Midbrain (tissue), 1 donor: ENCODE results near the gene FADD.
"Not testable (repeated sequence)": the region's sequence is repeated elsewhere in the genome, so short reads cannot be mapped to it uniquely, and the experiment has no call there.

Experiments
- DNase-seq: peaks from one replicate; lab custom pipeline; 2025; lab: John Stamatoyannopoulos, UW

FADD gene

DNA sequence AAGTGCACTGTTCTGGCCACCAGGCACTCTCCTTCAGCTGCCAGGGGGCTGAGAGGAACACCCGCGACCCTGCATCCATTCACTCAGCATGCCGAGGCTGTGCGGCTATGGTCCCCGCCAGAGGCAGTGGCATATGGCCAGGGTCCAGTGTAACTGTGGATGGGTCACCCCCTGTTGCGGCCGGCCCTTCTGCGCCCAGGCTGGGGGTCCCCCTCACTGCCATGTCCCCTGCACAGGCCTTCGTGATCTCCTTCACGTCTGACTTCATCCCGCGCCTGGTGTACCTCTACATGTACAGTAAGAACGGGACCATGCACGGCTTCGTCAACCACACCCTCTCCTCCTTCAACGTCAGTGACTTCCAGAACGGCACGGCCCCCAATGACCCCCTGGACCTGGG, 20.8 kb upstream of the FADD start:
- no peak for DNase-seq

DNA sequence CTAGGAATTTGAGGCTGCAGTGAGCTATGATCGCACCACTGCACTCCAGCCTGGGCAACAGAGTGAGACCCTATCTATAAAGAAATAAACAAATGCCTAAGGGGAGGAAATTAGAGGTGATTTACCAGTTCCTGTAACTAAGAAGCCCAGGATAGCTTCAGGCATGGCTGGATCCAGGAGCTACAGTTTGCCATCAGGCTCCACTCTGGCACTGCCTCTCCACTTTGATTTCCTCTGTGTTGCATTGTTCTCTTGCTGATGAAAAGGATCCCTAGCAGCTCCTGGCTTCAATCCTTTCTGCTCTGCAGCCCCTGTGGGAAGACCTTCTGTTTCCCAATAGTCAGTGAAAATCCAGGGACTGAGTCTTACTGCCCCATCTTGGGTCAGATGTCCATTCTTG, 20.1 kb upstream of the FADD start:
- no peak for DNase-seq

DNA sequence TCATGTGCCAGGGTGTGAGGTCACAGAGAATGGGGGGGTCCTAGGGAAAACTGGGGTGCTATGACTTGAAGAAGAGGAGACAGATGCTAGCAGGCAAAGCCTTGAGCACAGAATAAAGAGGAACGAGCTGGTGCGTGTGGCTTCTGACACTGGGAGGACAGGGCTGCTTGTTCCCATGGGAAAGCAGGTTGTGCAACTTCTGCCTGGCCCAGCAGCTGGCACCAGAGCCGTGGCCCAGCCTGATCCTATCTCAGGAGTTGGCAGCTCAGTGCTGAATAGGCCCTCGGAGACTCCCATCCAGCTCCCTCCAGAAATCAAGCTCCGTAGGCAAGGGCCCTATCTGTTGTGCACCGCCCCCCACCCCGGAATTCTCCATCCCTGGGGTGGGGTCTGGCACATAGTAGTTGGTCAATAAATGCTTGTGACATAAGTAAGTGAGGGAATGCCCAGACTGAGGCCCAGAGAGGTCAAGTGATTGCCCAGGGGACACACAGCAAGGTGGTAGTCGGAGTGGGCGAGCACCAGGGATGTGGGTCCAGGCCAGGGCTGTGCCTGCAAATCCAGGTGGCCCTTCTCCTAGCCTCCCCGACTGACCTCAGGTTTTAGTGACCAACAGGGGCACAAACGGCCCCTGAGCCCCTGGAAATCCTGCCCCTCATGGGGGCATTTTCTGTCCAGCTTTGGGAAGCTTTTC, 19.5 kb upstream of the FADD start:
- DNase-seq: no peak

DNA sequence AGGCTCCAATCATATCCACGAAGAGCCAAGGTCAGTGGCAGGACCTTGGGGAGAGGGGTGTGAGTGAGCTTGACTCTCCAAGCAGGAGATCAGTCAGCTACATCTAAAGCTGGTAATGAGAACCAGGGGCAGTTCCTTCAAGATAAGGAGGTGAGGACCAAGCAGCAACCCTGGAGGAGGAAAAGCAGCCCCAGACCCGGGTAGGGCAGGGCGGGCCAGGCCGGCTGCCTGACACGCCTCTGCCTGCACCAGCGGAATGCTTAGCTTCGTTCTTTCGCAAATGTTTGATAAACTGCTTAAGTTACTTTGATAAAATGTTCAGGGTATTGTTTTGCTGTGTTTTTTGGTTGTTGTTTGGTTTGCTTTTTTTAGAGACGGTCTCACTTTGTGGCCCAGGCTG, 18.7 kb upstream of the FADD start:
- DNase-seq: no peak

DNA sequence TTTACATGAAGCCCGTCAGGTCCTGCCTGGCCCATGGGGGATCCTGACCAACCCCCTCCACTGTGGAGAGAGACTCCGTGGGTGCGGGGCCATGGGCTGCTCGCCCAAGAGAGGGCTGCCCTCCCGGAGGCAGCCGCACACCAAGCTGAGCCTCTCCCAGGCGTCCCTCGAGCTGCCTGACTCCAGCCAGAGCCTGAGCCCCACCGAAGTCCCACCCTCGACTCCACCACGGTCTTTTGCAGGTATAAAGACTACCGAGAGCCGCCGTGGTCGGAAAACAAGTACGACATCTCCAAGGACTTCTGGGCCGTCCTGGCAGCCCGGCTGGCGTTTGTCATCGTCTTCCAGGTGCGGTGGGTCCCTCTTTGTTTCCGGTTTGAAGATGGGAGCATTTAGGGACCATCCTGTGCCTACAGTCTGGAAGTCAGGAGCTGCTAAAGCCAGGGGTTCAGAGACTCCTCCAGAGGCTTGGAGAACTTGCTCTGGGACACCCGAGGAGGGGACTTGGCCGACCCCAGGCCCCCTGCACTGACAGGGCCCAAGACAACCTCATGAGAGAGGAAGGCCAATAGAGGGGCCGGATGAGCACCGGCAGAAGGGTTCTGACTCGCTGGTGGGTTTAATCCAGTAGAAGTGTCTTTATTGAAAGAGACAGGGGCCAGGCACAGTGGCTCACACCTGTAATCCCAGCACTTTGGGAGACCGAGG, 17.6 kb upstream of the FADD start:
- DNase-seq: no peak

DNA sequence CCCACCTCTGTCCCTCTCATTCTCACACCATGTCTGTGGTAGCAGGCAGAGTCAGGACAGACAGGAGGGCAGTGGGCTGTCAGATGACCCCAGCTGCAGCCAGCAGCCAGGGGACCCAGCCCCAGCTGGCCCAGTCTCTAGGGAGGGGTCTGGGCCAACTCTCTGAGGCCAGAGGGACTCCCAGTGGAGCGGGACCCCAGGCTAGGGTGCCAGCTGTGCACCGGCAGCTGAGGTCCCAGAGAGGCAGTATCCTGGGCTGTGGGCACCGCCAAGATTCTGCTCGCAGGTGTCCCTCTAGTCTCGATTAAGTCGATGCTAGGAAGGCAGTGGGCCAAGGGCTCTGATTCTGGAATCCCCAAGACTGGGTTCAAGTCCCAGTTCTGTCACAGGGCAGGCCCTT, 16.7 kb upstream of the FADD start:
- DNase-seq: no peak

DNA sequence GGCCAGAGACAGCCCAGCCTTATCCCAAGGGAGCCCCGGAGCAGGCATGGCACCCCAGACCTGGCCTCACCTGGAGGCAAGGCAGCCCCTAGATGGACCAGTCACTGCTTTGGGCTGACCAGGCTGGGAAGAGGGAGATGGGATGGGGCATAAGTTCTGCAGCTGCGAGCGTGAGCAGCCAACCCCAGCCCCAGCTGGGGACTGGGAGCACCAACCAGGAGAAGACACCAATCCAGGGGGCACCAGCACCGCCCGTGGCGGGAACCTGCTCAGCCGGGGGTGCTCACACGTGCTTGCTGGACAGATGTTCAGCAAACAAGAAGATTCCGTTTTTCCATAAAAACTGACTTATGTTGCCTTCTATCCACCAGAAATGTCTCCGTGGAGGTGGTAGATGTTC, 16.2 kb upstream of the FADD start:
- no peak for DNase-seq

DNA sequence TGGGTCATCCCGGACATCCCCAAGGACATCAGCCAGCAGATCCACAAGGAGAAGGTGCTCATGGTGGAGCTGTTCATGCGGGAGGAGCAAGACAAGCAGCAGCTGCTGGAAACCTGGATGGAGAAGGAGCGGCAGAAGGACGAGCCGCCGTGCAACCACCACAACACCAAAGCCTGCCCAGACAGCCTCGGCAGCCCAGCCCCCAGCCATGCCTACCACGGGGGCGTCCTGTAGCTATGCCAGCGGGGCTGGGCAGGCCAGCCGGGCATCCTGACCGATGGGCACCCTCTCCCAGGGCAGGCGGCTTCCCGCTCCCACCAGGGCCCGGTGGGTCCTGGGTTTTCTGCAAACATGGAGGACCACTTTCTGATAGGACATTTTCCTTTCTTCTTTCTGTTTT, 15.3 kb upstream of the FADD start:
- no peak for DNase-seq

DNA sequence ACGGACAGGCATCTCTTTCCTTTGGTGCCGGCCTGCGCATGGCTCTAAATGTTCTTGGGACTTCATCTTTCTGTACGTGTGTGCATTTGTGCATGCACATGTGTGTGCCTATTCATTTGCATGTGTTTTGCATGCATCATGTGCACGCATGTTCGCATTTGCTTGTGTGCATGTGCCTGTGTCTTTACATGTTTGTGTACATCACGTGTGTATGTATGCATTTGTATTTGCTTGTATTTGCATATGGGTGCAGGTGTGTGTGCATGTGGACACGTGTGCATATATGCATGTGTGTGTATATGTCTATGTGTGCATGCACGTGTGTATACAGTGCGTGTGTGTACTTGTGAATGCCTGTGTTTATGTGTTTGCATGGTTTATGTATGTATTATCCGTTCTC, 13.5 kb upstream of the FADD start:
- no peak for DNase-seq

DNA sequence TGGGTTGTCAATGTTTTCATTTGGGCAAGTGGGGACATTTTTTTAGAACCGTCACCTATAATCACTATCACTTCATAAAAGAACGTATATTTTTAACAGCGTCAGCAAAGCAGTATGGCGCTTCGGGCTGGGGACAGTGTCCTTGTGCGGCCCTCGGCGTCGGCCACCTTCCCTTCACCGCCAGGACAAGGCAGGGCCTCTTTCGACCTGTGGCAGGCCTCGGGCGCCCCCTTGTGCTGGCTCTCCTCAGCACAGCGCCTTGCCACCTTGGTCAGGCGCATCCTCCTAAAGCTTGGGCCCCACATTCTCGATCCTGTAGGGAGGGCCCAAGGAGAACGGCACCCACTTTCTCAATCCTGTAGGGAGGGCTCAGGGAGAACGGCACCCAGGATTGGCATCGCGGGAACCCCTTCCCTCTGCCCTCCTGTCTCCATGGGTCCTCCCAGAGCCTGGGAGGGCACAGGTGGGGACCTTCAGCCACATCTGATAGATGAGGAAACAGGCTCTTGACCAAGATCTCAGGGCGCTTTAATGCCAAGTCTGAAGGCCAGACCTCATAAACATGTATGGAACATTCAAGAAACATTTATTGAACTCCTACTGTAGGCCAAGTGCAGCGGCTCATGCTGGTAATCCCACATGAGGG, 11.5 kb upstream of the FADD start:
- DNase-seq: peak; percentile 27

DNA sequence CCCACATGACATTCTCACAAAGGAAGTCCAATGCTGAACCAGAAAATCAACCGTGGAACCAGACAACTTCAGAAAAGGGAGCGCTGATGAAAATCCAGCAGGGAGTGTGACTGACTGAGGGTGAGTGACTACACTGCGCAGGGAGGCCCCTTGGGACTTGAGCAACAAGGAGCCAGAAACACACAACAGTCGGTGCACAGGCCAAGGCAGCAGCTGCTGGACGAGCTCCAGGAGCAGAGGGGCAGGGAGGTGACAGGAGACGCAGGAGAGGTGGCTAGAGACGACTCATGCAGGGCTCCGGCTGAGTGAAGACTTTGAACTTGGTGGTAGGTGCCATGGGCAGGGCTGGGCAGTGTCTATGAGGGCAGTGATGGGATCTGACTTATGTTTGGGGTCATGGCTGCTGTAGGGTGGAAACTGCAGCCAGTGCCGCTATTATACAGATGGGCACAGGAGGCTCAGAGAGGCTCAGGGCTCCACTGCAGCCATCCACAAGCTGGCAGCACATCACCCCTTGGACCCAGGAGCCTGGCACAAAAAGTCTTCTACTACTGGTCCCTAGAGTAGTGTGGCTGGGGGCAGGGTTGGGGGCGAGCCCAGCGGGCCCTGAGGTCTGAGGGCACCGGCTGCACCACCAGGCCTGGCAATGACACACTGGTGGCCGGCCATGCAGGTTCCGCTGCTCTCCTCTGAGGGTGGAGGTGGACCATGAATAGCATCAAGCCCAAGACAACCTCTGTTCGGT, 10.3 kb upstream of the FADD start:
- no peak for DNase-seq

DNA sequence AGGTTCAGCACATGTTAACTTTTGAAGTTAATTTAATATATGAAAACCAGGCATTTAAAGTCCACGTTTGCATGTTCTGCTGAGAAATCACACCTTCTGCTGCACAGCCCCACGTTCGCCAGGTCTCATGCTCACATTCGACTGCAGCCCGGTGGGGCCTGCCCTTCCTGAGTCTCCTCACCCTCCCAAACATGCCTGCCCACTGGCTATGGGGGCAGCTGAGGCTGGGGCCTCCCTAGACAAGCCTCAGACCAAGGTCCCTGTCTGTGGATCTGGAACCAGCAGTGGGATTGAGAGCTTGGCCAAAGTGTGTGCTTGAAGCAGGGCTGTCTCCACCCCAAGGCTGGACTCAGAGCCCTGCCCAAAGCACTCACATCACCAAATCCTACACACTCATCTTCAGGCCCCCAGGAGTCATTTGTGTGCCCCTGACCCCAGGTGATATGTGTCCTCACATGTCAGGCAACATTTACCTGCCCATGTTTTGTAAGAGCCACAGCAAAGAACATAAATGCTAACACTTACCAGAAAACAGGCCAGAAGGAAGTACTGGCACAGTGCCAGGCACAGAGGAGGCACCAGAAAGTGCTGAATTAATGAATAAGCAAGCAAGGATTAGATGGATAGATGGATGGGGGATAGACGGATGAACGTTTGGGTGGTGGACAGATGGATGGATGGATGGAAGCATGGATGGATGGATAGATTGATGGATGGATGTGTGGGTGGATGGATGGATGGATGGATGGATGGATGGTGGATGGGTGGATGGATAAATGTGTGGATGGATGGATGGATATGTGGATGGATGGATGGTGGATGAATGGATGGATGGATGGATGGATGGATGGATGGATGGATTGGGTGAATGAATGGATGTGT, 9.4 kb upstream of the FADD start:
- DNase-seq: no peak

DNA sequence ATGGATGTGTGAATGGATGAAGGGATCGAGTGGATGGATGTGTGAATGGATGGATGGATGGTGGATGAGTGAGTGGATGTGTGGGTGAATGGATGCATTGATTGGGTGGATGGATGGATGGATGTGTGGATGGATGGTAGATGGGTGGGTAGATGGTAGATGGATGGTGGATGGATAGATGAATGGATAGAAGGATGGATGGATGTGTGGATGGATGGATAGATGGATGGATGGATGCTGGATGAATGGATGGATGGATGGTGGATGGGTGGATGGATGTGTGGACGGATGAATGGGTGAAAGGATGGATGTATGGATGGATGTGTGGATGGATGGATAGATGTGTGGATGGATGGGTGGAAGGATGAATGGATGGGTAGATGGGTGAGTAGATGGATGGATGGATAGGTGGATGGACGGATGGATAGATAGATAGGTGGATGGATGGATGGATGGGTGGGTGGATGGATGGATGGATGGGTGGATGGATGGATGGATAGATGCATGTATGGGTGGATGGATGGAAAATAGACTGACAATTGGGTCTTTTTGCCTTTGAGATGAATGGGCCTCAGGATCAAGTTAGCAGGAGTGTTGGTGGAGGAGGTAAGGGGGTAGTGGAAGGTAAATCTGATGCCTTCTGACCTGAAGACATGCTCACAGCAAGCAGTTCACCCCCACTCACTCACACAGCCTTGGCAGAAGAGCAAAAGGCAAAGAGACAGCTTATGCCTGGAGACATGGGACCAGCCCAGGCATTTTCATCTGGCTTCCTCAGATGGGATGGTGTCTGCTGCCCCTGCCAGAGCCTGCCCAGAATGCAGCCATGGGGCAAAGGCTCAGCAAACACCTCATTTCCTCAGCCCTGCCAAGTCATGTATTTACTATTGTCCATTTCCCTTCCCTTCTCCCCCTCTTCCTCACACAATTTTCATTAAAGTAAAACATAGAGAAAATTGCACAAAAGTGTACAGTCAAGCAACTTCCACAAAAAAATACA, 8.0 kb upstream of the FADD start:
- DNase-seq: no peak

DNA sequence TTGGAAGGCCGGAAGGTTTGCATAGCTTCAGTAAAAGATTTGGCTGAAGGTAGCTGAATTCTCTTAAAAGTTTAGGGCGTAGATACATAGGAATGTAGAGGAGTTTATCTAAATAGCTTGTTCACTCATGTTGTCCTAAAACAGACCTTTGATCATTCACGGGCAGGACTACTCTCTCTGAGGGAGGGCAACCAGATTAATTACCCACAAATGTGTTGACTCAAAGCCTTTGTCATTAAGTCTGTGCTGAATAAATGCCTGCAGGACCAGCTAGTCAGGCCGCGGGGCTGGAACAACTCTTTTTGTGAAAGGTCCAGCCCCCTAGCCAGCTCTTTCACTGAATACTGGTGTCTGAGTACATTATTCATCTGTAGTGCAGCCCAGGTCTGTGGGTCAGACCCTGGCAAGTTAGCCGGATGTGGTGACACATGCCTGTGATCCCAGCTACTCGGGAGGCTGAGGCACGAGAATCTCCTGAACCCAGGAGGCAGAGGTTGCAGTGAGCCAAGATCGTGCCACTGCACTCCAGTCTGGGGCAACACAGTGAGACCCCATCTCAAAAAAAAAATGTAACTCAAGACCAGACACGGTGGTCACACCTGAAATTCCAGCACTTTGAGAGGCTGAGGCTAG, 2.8 kb upstream of the FADD start:
- no peak for DNase-seq

DNA sequence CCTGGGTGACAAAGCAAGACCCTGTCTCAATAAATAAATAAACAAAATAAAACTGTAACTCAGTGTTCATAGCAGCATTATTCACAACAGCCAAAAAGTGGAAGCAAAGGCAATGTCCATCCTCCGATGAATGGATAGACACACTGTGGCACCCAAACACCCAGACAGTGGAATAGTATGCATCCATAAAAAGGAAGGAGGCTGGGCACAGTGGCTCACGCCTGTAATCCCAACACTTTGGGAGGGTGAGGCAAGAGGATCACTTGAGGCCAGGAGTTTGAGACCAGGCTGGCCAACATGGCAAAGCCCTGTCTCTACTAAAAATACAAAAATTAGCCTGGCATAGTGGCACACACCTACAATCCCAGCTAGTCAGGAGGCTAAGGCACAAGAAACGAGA, 2.0 kb upstream of the FADD start:
- not testable (repeated sequence) for DNase-seq

DNA sequence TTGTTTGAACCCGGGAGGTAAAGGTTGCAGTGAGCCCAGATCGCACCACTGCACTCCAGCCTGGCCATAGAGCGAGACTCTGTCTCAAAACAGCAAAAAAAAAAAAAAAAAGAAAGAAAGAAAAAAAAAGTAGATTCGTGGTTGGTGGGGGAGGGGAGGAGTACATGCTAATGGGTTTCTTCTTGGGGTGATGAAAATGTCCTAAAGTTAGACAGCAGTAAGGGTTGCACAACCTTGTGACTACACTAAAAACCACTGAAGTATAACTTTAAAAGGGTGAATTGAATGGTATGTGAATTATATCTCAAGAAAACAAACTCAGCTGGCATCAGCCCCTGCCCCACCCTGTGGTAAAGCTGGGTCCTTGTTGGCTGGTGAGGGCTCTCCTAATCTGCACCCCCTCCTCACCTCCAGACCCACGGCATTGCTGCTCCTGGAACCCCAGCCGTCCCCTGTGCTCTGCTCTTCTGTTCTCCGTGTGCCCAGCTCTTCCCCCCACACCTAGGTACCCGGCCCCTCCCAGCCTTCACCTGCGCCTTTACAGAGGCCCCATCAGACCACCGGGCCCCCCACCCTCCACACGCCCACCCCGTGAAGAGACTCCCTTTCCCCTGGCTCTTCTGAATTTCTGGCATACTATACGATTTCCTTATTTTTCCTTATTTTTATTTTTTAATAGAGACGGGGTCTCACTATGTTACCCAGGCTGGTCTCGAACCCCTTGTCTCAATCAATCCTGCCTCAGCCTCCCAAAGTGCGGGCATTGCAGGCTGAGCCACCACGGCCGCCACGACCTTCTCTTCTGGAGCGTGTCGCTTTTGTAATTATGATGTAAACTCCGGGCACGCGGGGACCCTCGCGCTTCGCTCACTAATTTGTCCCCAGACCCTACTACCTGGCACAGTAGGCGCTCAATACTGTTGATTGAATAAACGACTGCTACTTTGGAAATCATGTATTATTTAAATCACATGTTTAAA, 924 bp upstream of the FADD start:
- no peak for DNase-seq

DNA sequence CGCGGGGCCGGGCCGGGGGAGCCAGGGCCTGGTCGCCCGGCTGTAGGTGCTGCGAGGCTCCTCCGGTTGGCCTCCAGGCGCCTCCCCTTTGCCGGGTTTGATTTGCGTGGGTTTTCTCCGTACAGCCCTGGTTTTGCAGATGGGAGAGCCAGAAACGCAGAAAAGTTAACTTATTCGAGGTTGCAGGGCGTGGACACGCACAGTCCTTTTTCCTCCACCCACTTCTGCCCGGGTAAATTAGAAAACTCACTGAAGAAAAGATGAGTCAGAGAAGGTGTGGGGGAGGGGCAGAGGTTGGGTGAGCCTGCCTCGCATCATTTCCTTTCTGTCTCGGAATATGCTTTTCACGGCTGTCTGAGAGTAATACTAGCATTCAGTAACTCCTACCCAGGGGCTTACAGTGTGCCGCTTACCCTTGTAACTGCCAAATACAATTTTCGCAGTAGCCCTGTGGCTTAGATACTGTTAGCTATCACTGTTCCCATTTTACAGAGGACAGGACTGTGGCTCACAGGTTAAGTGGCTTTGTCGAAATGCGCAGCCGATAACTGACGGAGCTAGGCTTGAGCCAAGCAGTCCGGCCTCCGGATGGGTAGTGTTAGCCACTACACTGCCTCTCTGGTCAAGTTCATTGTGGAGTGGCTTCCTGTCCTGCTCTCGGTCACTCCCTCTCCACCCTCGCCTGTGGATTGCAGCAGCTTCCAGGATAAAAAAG, 812 bp downstream of the FADD start:
- peak; percentile 6 for DNase-seq

DNA sequence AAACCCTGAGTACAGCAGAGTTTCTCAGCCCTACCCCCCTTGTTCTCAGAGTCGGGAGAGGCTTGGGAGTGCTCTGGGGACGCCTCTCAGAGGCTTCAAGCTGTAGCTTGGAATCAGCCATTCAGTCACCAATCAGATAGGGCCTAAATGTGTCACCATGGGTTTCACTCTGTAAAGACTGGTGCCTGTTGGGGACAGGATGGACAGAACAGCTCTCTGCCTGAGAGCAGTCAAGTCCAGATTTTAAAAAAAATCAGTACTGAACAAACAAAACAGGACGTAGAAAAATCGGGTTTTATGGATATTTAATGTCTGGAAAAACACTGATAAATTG, 1.3 kb downstream of the FADD start:
- no peak for DNase-seq
